Mammary epithelial cell (primary cell): ENCODE measurements around the gene SLC38A10.

Experiments used
- EZH2 ChIP-seq: IDR thresholded peaks from 2 replicates; pipeline ENCODE4 v1.6.1; 2012; ENCODE audit warnings: low read length, inconsistent platforms, borderline replicate concordance
- TF ChIP-seq, protein P1 (sequence below), 2 donors: IDR thresholded peaks in 1 of 2; conservative IDR thresholded peaks in 1 of 2; 2 replicates each; pipeline ENCODE4 v1.5.1; 2011 to 2012; ENCODE audit warnings: inconsistent platforms in 2 of 2, low read length in 2 of 2, mild to moderate bottlenecking in 2 of 2, control low read depth in 1 of 2, low read depth in 1 of 2; ENCODE audit not compliant: insufficient read depth in 1 of 2; ENCODE audit errors: extremely low read depth in 1 of 2

DNA sequence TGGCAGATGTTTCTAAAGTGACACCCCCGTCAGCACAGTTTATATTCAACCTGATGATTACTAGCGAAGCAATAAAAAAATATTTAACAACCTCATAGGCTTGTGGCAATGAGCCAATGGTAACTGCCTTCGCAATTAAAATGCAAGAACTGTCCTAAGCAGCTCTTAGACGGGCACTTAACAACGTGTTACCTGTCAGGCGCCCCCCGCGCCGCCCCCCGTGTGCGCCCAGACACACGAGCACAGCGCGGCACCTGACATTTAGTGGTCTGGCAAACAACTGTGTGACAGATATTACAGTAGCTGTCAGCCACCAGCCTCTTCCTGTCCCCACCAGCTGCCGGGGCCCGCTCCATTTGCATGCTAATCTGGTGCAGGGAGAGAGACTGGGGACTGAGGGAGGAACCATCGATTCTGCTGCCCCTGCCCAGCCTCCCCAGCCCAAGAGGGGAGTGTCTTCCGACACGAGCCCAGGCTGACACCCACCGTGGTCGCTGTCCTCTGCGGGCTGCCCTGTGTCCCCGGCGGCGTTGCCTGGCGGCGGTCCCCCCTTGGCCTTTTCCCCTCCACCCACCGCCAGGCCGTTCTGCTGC lies 43.3 kb downstream of the SLC38A10 start:
- TF ChIP-seq, protein P1, sequence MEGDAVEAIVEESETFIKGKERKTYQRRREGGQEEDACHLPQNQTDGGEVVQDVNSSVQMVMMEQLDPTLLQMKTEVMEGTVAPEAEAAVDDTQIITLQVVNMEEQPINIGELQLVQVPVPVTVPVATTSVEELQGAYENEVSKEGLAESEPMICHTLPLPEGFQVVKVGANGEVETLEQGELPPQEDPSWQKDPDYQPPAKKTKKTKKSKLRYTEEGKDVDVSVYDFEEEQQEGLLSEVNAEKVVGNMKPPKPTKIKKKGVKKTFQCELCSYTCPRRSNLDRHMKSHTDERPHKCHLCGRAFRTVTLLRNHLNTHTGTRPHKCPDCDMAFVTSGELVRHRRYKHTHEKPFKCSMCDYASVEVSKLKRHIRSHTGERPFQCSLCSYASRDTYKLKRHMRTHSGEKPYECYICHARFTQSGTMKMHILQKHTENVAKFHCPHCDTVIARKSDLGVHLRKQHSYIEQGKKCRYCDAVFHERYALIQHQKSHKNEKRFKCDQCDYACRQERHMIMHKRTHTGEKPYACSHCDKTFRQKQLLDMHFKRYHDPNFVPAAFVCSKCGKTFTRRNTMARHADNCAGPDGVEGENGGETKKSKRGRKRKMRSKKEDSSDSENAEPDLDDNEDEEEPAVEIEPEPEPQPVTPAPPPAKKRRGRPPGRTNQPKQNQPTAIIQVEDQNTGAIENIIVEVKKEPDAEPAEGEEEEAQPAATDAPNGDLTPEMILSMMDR (conservative IDR thresholded peaks at IDR 0.05 in 1 of 2, IDR thresholded peaks at IDR 0.05 in 1 of 2; ENCODE audit: extremely low read depth in 1 of 2, insufficient read depth in 1 of 2, low read depth in 1 of 2, low read length in 2 of 2): no peak
- no peak for TF ChIP-seq EZH2
